Esophagus squamous epithelium (tissue), 5 donors: ENCODE measurements around the gene ALG13. TPM values are rescaled to one million over a fixed set of nuclear protein-coding genes. Genes with fewer than 3 reads are reported as not detected.

Experiments
- DNase-seq: peaks from one replicate; lab custom pipeline; 2025; lab: John Stamatoyannopoulos, UW
- H3K27ac ChIP-seq, 4 donors: fragments of 200-600 bp; sonication (generic); one replicate each; pipeline ENCODE4 v1.5.1; 2016 to 2019; ENCODE audit warnings: mild to moderate bottlenecking in 1 of 4
- H3K27me3 ChIP-seq, 4 donors: fragments of 200-600 bp; sonication (generic); 1 replicate in 3 of 4; 2 replicates in 1 of 4; pipeline versions ENCODE4 v1.5.1 to v1.6.0; 2017 to 2021; ENCODE audit warnings: antibody characterized with exemption in 1 of 4
- H3K36me3 ChIP-seq, 3 donors: fragments of 200-600 bp; sonication (generic); one replicate each; pipeline ENCODE4 v1.5.1; 2016 to 2019
- H3K4me1 ChIP-seq, 3 donors: fragments of 200-600 bp; sonication (generic); one replicate each; pipeline ENCODE4 v1.5.1; 2017 to 2019
- H3K4me3 ChIP-seq, 4 donors: fragments of 200-600 bp; sonication (generic); 1 replicate in 3 of 4; 2 replicates in 1 of 4; pipeline ENCODE4 v1.5.1; 2016 to 2019; ENCODE audit warnings: mild to moderate bottlenecking in 2 of 4, moderate library complexity in 1 of 4
- H3K9me3 ChIP-seq, 3 donors: fragments of 200-600 bp; sonication (generic); one replicate each; pipeline ENCODE4 v1.5.1; 2016 to 2019
- CTCF ChIP-seq, 6 experiments: fragments of 450-650 bp in 4 of 6; fragments of 200-600 bp in 2 of 6; sonication (generic) in 2 of 6; IDR thresholded peaks; one replicate each; pipeline ENCODE4 v1.5.1; 2016 to 2019; ENCODE audit warnings: antibody characterized with exemption in 6 of 6, mild to moderate bottlenecking in 4 of 6, moderate library complexity in 4 of 6
- POLR2A ChIP-seq, 4 donors: fragments of 450-650 bp; IDR thresholded peaks; one replicate each; pipeline ENCODE4 v1.6.1; 2017; ENCODE audit warnings: antibody characterized with exemption in 4 of 4, mild to moderate bottlenecking in 4 of 4, moderate library complexity in 3 of 4
- WGBS, 2 donors: methylation state at CpG; one replicate each; pipeline ENCODE4 v1.1.5; 2018; 5-methylcytosine and 5-hydroxymethylcytosine counted together
- intact Hi-C: fragments of 100-400 bp; cut with DNase I; formaldehyde crosslinking; loops from one replicate; pipeline ENCODE4 v1.15.0; 2022
- total RNA-seq, 4 donors: library from RNA; depleted of rRNA; stranded (reverse); fragments of >200 nt; gene quantifications; one replicate each; pipeline ENCODE4 v1.1.0, GENCODE V29; 2016
- donor health status: DM: yes; HTN: yes; CAD: no.

ALG13 gene
- total RNA-seq, 4 donors from 2014 or later, result 42.5 to 51.7 (median 43.8) TPM

GRCh38 chrX:111728096-111728495 is 47.1 kb downstream of the ALG13 start:
- Histone ChIP-seq H3K4me1 (no peaks in the 10 kb centered on the region), H3K27ac (no peak overlapping the region), H3K27me3 (peaks cover 0 to 2% (median 0%) of the 10 kb centered on the region in 4 donors), H3K4me3 (no peak overlapping the region), H3K36me3 (peaks cover 0 to 73% (median 4%) of the 10 kb centered on the region in 3 donors), H3K9me3 (no peaks in the 10 kb centered on the region)
- DNase-seq, result no peak
- 69 to 92% methylated on average over 2 of the region's 2 CpGs for WGBS, 2 donors
- intact Hi-C loops, result no loop called here
- TF ChIP-seq CTCF (IDR thresholded peaks at IDR 0.05), result no peak
- no peak for TF ChIP-seq POLR2A (IDR thresholded peaks at IDR 0.05)

GRCh38 chrX:111731351-111731750 is 50.4 kb downstream of the ALG13 start:
- DNase-seq, result no peak
- no peaks in the 10 kb centered on the region for H3K9me3 ChIP-seq
- peaks cover 0 to 6% (median 0%) of the 10 kb centered on the region in 4 donors for H3K27me3 ChIP-seq
- no peak overlapping the region for H3K27ac ChIP-seq
- no peaks in the 10 kb centered on the region for H3K4me1 ChIP-seq
- intact Hi-C loops, result no loop called here
- TF ChIP-seq CTCF (IDR thresholded peaks at IDR 0.05) (no peak), POLR2A (IDR thresholded peaks at IDR 0.05) (no peak)
- peaks cover 0 to 86% (median 0%) of the 10 kb centered on the region in 3 donors for H3K36me3 ChIP-seq
- H3K4me3 ChIP-seq, result no peak overlapping the region
- 27 to 49% methylated on average over 4 of the region's 4 CpGs for WGBS, 2 donors

GRCh38 chrX:111736571-111736970 is 55.6 kb downstream of the ALG13 start:
- no peak for TF ChIP-seq POLR2A (IDR thresholded peaks at IDR 0.05)
- TF ChIP-seq CTCF (IDR thresholded peaks at IDR 0.05), result no peak
- Histone ChIP-seq H3K9me3 (no peaks in the 10 kb centered on the region), H3K27me3 (peaks cover 0 to 6% (median 0%) of the 10 kb centered on the region in 4 donors), H3K4me1 (no peaks in the 10 kb centered on the region), H3K27ac (no peak overlapping the region), H3K36me3 (peaks cover 0 to 83% (median 0%) of the 10 kb centered on the region in 3 donors), H3K4me3 (no peak overlapping the region)
- intact Hi-C loops, result no loop called here
- no peak for DNase-seq
- WGBS, 2 donors, result 82 to 97% methylated on average over 3 of the region's 3 CpGs

- Histone ChIP-seq H3K9me3 (no peaks in the 10 kb centered on the region), H3K4me1 (no peaks in the 10 kb centered on the region), H3K36me3 (peaks cover 0 to 60% (median 0%) of the 10 kb centered on the region in 3 donors), H3K4me3 (no peak overlapping the region), H3K27me3 (no peaks in the 10 kb centered on the region), H3K27ac (no peak overlapping the region)
- WGBS, 2 donors, result 53 to 87% methylated on average over 2 of the region's 2 CpGs
- DNase-seq, result no peak
- intact Hi-C loops, result no loop called here
- no peak for TF ChIP-seq CTCF (IDR thresholded peaks at IDR 0.05)
- TF ChIP-seq POLR2A (IDR thresholded peaks at IDR 0.05), result no peak
Observed at GRCh38 chrX:111742018-111742417, 61.0 kb downstream of the ALG13 start.

GRCh38 chrX:111743316-111743715 is 62.3 kb downstream of the ALG13 start:
- no peak overlapping the region for H3K27ac ChIP-seq
- TF ChIP-seq POLR2A (IDR thresholded peaks at IDR 0.05), result no peak
- TF ChIP-seq CTCF (IDR thresholded peaks at IDR 0.05), result no peak
- 80 to 85% methylated on average over 2 of the region's 2 CpGs for WGBS, 2 donors

More at GRCh38 chrX:111743316-111743715, 62.3 kb downstream of the ALG13 start:
- peaks cover 0 to 60% (median 0%) of the 10 kb centered on the region in 3 donors for H3K36me3 ChIP-seq
- intact Hi-C loops, result no loop called here
- no peak overlapping the region for H3K4me3 ChIP-seq
- H3K9me3 ChIP-seq, result no peaks in the 10 kb centered on the region
- DNase-seq, result no peak
- H3K27me3 ChIP-seq, result no peaks in the 10 kb centered on the region
- no peaks in the 10 kb centered on the region for H3K4me1 ChIP-seq
